Activated CD8-positive, alpha-beta memory T cell treated with anti-CD3 and anti-CD28 coated beads for 48 hours (primary cell): ENCODE data around the gene GPR32.
"Not testable (repeated sequence)": the region's sequence is repeated elsewhere in the genome, so short reads cannot be mapped to it uniquely, and the experiment has no call there.

Experiments used
- DNase-seq, 3 experiments: peaks; one replicate each; pipeline ENCODE4 v3.0.0-alpha.2; 2020; ENCODE audit warnings: low read depth in 2 of 3, low spot score in 2 of 3

Gene GPR32

DNA sequence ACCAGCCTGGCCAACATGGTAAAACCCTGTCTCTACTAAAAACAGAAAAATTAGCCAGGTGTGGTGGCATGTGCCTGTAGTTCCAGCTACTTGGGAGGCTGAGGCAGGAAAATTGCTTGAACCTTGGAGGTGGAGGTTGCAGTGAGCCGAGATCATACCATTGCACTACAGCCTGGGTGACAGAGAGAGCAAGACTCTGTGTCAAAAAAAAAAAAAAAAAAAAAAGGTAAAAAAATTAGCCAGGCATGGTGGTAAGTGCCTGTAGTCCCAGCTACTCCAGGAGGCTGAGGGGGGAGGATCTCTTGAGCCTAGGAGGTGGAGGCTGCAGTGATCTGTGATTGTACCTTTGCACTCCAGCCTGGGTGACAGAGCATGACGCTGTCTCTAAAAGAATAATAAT, at the start of gene GPR32:
TSS of gene GPR32 (plus strand) at position 301 of the 400 bp plus-strand sequence. CDS start 137 bp downstream, outside the sequence.
- not testable (repeated sequence) for DNase-seq

DNA sequence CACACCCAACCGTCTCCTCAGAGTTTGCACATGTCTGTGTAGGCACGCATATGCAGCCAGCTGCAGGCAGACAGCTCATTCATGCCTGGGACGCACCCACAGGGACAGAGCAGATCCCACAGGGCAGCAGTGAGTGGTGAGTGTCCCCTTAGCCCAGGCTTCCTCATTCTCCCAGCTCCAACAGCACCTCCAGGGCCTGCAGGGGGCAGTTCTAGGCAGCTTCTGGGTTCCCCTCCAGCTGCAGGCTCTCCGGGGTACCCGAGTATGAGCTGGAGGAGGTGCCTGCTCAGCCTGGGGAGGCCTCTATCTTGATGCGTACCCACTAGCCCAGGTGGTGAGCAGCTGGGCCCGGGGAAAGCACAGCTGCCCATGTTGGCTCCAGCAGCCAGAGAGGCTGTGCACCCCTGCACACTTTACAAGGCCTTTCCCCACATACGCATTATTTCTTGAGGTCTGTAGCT, 49.3 kb upstream of the GPR32 start:
- no peak for DNase-seq

DNA sequence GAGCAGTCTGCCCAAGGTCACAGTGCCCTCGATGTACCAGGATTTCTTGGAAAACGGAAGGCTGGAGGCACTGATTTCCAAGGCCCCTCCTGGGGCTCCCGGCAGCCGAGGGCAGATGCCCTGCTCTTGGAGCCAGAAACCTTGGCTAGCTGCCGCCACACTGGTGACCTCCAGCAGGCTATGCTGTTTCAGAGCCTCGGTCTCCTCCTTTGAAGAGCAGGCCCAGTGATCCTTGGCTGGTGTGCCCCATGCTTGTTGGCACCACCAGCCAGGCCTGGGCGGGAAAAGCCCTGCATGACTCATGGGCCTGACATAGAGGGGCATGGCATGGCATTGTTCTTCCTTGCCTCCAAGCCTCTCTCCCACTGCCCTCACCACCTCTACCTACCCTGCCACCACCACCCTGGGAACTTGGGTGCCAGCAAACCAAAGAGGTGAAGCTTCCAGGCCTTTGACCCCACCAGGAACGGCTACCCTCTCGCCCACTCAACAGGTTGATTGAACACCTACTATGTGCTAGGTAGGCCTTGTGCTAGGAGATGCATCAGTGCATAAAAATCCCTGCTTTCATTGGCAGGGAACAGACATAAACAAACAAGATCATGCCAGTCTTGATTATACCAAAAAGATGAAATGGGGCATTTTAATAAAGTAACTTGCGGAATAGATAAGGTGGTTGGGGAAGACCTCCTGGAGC, 48.7 kb upstream of the GPR32 start:
- DNase-seq: no peak

DNA sequence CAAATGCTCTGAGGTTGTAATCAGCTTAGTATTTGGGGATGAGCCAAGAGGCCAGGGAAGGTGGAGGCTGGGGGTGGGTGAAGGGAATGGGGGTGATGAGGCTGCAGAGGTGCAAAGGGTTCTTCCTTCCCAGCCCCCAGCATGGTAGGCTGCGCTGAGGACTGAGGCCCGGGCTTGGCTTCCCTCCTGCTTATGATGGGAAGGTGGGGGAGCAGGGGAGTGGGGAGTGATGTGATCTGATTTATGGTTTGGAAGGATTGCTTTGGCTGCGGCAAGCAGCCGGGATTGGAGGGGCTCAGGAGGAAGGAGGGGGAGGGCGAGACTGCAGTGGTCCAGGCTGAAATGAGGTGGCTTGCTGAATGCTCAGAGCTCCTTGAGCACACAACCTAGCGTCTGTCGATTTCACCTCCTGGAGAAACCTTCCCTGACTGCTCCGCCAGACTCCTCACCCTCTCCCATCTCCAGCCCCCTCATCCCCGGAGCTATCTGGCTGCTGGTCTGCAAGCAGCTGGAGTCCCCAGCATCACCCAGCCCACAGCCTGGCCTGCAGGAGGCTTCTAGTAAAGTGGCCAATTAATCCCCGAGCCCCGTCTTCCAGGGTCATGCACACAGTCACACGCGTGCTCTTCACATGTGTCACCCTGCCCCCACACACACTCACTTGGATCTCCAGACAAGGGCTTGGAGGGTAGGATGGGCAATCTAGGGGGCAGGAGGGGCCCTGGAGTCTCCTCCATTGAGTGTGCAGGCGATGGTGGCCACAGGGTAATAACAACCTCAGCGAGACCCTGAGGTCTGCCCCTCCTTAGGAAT, 47.9 kb upstream of the GPR32 start:
- DNase-seq: no peak

DNA sequence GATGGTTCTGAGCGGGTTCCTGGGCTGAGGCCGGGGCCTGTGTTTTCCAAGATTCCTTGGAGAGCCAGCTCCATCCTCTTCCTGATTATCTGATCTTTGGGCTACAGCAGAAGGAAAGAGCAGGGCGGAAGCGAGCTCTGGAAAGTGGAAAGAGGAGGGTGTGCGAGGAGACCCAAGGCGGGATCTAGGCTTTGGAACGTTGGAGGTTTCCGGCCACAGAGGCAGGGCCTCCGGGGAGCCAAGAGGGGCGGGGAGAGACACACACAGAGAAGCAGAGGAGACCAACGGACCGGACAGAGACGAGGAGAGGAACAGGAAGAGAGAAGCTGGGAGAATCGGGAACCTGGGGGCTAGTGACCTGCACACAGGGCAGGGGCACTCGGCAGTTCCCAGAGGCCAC, 47.2 kb upstream of the GPR32 start, which contains the start of gene CLEC11A:
TSS of gene CLEC11A (plus strand) at position 296 of the 400 bp plus-strand sequence. CDS start 162 bp downstream, outside the sequence.
- no peak for DNase-seq

- no peak for DNase-seq
Measured at GRCh38 chr19:50723735-50724521, 46.3 kb upstream of the GPR32 start.

GRCh38 chr19:50724522-50725217, 45.6 kb upstream of the GPR32 start:
- peak; percentile 89 to 91 (median 91) for DNase-seq

- no peak for DNase-seq
Measured at GRCh38 chr19:50725218-50725910, 44.9 kb upstream of the GPR32 start.

DNA sequence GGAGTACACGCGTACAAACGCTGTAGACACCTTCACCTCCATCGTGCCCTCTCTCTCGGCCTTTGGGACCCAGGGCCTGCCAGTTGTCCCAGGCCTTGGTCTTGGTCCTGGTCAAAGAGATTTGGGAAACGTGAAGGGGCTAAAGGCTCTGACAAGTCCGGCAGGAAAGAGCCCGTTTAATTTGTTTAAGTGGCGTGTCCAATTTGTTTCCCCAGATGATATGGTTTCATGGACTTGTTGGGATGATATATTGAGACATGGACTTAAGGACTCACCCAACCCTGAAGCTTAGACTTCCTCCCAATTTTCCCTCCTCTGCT, 44.4 kb upstream of the GPR32 start:
- no peak for DNase-seq

DNA sequence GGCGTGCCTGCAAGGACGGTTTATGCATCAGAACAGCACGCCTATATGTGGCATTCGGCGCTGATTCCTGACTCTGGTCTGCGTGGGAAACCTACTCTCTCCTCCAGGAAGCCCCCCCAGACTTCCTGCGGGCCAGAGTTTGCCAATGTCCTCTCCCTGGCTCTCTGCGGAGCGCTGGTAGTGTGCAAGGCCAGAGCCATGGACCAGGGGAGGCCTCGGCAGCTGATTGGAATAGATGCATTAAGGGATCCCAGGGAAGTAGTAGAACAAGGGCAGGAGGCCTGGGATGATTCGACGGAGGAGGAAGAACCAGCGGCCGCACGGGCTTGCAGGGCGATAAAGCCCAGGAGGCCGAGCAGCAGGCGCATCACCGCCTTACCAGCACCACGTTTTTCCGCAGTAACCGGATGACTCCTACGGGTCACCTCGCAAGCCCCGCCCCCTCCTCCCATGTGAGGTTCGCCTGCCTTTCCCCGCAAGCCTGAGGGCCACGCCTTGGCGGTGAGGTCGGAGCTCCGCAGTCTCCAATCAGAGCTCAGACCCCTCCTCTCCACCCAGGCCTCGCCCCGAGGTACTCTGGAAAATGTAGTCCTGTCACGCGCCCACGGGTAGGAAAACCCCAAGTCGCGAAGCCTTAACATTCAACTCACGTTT, 42.1 kb upstream of the GPR32 start:
- DNase-seq: peak; percentile 45 to 75 (median 70)

DNA sequence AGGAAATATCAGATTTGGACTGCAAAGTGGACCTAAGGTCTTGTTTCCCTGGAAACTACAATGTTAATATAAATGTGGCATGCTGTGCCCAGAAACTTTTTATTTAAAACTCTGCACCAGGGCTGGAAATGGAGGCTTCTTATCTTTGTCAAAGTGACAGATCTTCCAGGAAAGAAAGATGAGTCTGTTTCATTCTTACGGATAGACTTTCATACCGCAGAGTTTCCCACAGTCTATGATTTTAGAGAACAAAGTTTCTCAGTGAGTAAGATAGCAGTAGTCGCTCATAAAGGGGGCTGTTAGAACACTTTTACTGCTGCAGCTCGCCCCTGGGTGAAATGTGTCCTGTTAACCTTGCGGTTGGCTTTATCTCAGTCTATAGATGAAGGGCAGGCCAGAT, 40.4 kb upstream of the GPR32 start:
- DNase-seq: no peak

DNA sequence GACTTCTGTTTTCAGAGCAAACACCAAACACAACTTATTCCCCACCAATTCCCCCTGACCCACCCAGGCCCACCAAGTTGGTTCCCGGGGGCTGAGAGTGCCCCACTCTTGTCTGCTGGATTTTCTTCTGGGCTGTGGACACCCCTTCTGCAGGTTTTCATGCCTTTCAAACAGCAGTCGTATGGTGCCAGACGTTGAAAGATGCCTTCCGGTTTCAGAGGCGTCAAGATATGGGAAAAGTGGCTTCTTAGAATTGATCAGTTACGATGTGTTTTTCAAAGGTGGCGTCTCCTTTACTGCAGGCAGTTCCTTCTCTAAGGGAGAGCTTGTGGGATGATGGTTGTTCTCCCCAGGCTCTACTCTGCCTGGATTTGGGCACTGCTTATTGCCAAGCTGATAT, 34.4 kb upstream of the GPR32 start:
- no peak for DNase-seq

- no peak for DNase-seq
Measured at GRCh38 chr19:50736338-50736737, 33.9 kb upstream of the GPR32 start.

DNA sequence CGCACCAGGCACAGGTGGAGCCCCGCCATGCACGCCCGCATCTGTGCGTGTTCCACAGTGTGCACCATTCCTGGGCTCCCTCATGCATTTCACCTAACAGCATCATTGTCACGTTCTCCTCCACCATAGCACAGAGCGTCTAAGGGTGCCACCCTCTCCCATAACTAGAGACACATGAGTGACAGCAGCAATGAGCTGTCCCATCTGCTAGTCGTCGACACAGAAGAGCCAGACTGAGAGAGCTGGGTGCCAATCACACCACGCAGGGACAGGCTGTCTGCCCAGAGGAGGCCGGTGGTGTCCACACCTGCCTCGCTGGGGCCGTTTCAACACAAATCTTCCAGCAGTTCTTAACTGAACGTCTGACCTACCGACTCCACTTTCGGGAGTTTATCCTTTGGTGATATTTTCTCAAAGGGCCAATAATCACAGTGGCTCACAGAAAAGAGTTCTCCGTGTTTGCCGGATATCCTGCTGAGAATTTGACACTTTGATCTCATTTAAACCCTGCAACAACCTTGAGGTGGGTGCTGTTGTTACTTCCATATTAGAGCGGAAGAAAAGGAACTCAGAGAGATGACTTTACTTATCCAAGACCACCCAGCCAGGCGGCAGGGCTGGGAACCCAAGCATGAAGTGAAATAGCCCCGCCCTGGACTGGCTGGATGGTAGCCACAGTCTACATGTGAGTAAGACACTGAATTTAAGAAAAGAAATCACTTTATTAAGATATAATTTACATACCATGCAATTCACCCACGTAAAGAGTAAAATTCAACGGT, 30.9 kb upstream of the GPR32 start:
- DNase-seq: no peak

GRCh38 chr19:50739914-50740426, 30.3 kb upstream of the GPR32 start:
- no peak for DNase-seq

DNA sequence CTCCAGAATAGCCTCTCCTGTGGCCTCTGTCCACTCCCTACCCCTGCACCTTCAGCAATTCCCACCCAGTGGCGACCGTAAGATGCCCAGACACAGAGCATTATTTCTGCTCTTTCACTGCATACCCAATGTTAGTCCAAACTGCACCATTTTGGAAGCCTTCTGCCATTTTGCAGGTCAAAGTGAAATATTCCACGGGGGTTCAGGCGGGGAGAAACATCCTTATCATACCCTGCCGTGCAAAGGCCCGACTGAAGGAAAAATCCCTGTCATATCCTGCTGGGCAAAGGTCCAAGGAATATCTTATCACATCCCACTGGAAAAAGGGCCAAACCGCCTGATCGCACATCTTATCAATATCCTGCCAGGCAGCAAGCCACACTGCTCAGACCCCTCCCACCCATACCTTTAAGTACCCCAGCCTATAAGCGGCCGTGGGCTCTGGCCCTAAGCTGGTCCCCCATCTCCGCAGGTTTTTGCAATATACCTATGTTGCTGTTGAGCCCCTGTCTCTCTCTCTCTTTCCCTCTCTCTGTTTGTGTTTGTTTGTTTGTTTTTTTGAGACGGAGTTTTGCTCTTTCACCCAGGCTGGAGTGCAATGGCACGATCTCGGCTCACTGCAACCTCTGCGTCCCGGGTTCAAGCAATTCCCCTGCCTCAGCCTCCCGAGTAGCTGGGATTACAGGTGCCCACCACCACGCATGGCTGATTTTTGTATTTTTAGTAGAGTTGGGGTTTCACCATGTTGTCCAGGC, 28.9 kb upstream of the GPR32 start:
- DNase-seq: no peak

DNA sequence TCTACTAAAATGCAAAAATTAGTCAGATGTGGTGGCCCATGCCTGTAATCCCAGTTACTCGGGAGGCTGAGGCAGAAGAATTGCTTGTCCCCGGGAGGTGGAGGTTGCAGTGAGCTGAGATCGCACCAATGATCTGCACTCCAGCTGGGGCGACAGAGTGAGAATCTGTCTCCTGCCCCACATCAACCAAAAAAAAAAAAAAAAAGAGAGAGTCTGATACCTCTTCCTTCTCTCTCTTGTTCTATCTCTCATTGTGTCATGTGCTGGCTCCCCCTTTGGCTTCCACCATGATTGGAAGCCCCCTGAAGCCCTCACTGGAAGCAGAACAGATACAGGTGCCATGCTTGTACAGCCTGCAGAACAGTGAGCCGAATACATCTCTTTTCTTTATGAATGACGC, 26.7 kb upstream of the GPR32 start:
- no peak for DNase-seq

GRCh38 chr19:50745221-50745620, 25.0 kb upstream of the GPR32 start:
- DNase-seq: no peak
